HG02798 (cell line): ENCODE measurements around the gene ZNF358.
"Not testable (repeated sequence)": the region's sequence is repeated elsewhere in the genome, so short reads cannot be mapped to it uniquely, and the experiment has no call there.

ENCODE experiments used
- ATAC-seq: cut with Tn5 transposase; IDR thresholded peaks from one replicate; pipeline ENCODE4 v1.9.1; 2021; ENCODE audit warnings: mild to moderate bottlenecking; ENCODE audit not compliant: unreplicated experiment, poor library complexity

The ZNF358 gene

GRCh38 chr19:7534531-7535046, 18.7 kb downstream of the ZNF358 start:
- no peak for ATAC-seq

DNA sequence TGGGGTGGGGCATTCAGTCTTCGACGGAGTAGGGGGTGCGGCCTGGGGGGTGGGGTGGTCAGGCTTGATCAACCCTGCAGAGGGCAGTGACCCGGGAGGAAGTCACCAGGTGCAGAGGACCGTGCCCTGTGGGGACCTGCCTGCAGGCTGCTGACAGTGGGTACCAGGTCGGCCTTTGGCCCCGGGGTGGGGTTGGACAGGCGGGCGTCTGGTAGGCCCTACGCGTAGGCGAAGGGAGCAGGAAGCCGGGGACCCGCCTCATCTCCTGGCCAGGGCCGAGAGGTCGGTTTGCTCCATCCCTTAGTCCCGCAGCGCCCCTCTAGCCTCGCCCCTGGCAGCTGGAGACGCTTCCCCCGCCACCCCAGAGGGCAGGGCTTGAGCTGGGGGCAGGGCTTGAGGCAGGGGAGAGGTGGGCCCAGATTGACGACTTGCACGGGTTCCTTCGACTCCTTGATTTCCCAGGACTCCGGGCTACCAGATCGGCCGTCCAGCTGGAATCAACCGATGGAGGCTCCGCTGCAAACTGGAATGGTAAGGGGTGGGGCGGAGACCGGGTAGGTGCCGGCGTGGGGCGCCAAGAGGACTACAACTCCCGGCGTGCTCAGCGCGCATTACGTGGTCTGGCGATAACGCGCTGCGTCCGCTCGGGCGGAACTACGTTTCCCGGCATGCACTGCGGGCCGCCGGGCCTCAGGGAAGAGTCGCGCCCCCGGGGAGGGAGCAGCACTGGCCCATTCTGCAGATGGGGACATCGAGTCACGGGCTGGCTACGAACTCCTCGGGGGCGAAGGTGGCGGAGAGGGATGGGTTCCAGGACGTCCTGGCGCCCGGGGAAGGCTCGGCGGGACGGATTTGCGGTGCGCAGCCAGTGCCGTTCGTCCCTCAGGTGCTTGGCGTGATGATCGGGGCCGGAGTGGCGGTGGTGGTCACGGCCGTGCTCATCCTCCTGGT, 19.4 kb downstream of the ZNF358 start, which contains the start of gene PNPLA6:
TSS of gene PNPLA6 (plus strand) at position 671 of the 951 bp plus-strand sequence. CDS start at position 743, 72 bp downstream.
- ATAC-seq = peak; percentile 82

- ATAC-seq = no peak
These were observed 20.2 kb downstream of the ZNF358 start for GRCh38 chr19:7535998-7536695.

DNA sequence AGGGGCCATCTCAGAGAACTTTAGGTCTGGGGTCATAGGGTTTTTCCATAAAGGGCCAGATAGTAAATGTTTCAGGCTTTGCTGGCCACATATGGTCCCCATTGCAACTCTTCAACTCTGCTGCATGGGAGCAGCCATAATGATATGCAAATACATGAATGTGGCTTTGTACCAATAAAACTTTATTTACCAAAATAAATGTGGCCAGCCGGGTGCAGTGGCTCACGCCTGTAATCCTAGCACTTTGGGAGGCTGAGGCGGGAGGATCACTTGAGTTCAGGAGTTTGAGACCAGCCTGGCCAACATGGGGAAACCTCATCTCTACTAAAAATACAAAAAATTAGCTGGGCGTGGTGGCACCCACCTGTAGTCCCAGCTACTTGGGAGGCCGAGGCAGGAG, 23.1 kb downstream of the ZNF358 start:
- not testable (repeated sequence) for ATAC-seq

- ATAC-seq = no peak
These were observed 24.0 kb downstream of the ZNF358 start for GRCh38 chr19:7539827-7540425.

GRCh38 chr19:7540761-7541474, 25.0 kb downstream of the ZNF358 start:
- no peak for ATAC-seq

DNA sequence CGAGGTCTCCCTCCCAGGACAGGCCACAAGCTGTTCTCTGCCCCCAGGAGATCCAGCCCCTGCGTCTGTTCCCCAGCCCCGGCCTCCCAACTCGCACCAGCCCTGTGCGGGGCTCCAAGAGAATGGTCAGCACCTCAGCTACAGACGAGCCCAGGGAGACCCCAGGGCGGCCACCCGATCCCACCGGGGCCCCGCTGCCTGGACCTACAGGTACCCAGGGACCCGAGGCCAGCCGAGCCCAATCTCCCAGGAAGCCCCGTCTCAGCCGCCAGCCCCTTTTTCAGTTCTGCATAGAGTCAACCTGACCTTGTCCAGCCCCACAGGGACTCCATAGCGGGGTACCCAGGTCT, 25.5 kb downstream of the ZNF358 start:
- ATAC-seq = no peak

GRCh38 chr19:7541828-7542443, 26.0 kb downstream of the ZNF358 start:
- ATAC-seq = no peak

GRCh38 chr19:7542556-7543348, 26.8 kb downstream of the ZNF358 start:
- ATAC-seq = no peak

GRCh38 chr19:7544626-7545025, 28.7 kb downstream of the ZNF358 start:
- ATAC-seq = no peak

DNA sequence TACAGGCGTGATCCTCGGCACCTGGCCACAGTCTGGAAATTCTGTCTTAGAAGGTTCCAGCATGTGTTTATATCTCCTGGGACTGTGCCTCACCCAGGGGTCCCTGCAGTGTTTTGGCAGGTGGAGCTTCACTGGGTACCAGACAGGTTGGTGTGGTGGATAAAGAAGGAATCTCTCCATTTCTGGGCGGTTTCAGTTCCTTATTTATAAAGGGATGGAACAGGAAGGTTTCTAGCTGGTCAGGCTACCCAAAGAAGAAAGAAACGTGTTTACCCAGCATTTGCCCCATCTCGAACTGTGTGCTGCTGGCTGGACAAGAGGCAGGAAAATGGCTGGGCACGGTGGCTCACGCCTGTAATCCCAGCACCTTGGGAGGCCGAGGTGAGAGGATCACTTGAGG, 29.4 kb downstream of the ZNF358 start:
- no peak for ATAC-seq

DNA sequence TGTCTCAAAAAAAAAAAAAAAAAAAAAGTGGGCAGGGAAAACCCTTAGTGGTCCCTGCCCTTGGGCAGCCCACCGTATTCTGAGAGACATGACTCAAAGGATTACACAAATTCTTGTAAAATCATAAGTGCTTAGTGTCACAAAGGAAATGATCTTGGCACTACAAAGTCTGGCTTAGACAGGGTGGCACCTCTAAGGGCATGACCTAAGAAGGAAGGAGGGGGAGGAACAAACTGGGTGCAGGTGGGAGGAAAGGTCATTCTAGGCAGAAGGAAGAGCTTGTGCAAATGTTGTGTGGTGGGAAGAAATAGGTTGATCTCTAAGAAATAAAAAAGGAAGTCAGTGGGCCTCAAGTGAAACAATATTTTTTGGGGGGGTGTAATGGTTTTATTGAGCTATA, 30.0 kb downstream of the ZNF358 start:
- no peak for ATAC-seq

DNA sequence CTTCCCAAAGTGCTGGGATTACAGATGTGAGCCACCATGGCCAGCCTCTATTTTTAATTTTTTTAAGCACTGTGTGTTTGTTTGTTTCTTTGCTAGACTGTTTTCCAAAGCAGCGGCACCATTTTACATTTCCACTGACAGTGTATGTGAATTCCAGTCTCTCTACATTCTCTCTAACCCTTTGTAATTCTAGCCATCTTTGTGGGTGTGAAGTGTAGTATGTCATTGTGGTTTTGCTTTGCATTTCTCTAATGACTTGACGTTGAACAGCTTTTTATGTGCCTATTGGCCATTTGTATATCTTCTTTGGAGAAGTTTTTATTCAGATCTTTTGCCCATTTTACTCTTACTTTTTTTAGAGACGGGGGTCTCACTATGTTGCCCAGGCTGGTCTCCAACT, 31.3 kb downstream of the ZNF358 start:
- no peak for ATAC-seq

DNA sequence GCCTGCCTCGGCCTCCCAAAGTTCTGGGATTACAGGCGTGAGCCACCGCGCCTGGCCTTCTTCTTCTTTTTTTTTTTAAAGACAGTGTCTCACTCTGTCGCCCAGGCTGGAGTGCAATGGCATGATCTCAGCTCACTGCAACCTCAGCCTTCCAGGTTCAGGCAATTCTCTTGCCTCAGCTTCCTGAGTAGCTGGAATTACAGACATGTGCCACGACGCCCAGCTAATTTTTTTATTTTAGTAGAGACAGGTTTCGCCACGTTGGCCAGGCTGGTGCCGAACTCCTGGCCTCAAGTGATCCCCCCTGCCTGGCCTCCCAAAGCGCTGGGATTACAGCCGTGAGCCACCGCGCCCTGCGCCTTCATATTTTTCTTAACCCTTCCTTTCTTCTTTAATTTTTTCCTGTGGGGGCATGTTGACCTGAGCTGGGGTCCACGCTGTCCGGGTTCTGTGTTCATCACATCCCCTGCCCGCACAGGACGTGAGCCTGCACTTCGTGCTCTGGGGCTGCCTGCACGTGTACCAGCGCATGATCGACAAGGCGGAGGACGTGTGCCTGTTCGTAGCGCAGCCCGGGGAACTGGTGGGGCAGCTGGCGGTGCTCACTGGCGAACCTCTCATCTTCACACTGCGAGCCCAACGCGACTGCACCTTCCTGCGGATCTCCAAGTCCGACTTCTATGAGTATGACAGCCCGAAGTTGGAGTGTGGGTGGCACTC, 33.7 kb downstream of the ZNF358 start:
- ATAC-seq = no peak

- no peak for ATAC-seq
These were observed 34.4 kb downstream of the ZNF358 start for GRCh38 chr19:7550169-7550770.

GRCh38 chr19:7550987-7551761, 35.3 kb downstream of the ZNF358 start:
- ATAC-seq = no peak

DNA sequence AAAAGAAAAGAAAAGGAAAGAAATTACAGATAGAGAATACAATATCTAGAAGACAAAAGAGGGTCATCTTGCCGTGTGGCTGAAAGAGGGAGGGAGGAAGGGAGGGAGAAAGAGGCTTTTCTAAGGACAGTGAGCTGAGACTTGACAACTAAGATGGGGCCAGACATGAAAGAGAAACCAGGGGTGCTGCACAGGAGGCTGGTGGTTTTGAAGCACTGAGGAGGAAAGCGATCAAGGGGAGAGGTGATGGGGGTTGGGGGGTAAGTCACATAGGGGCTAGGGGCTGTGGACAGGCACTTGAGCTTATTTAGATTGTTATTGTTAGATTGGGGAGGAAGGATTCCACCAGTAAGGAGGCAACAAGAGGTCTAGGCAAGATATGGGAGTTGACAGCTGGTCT, 36.9 kb downstream of the ZNF358 start:
- ATAC-seq = no peak
